GM10248 (cell line): ENCODE results near the gene COBL.

Source experiments
- CTCF ChIA-PET: fragments of 300-600 bp; sonication (Branson Sonifier 250); formaldehyde crosslinking; extraction: SDS; loops from one replicate; lab custom pipeline; 2021; ENCODE audit warnings: antibody characterized with exemption; lab: Yijun Ruan, JAX
- POLR2A ChIA-PET: fragments of 350-650 bp; sonication (Branson Sonifier 250); formaldehyde crosslinking; extraction: SDS; loops from one replicate; lab custom pipeline; 2020; ENCODE audit warnings: antibody characterized with exemption; lab: Yijun Ruan, JAX
- DNase-seq: peaks from one replicate; pipeline ENCODE4 v3.0.0; 2012; ENCODE audit errors: extremely low spot score
- TF ChIP-seq, protein P1 (sequence below): IDR thresholded peaks from 2 replicates; pipeline ENCODE4 v1.5.1; 2012; ENCODE audit warnings: mild to moderate bottlenecking, low read depth; ENCODE audit errors: extremely low read depth, missing control alignments, control extremely low read depth

COBL gene

DNA sequence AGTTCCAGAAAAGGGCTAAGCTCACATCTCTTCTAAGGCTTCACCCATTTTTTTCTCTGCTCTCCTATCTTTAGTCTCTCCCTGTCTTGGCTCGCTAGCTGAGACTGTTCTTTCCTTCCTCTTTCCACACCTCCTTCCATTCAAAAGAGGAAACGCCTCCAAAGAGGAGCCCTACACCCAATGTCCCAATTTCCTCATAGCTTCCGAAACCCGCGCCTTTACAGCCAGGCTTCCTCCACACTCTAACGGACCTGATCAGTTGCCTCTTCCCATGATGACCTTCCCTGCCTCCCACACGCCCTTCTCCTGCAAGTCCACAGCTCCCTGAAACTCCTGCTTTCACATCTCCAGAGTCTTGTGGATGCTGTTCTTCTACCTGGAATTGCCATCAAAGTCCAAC is 71.7 kb downstream of the COBL start:
- DNase-seq, result no peak
- ChIA-PET POLR2A (no interaction called here), CTCF (no interaction called here)
- TF ChIP-seq, protein P1, sequence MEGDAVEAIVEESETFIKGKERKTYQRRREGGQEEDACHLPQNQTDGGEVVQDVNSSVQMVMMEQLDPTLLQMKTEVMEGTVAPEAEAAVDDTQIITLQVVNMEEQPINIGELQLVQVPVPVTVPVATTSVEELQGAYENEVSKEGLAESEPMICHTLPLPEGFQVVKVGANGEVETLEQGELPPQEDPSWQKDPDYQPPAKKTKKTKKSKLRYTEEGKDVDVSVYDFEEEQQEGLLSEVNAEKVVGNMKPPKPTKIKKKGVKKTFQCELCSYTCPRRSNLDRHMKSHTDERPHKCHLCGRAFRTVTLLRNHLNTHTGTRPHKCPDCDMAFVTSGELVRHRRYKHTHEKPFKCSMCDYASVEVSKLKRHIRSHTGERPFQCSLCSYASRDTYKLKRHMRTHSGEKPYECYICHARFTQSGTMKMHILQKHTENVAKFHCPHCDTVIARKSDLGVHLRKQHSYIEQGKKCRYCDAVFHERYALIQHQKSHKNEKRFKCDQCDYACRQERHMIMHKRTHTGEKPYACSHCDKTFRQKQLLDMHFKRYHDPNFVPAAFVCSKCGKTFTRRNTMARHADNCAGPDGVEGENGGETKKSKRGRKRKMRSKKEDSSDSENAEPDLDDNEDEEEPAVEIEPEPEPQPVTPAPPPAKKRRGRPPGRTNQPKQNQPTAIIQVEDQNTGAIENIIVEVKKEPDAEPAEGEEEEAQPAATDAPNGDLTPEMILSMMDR, result no peak

DNA sequence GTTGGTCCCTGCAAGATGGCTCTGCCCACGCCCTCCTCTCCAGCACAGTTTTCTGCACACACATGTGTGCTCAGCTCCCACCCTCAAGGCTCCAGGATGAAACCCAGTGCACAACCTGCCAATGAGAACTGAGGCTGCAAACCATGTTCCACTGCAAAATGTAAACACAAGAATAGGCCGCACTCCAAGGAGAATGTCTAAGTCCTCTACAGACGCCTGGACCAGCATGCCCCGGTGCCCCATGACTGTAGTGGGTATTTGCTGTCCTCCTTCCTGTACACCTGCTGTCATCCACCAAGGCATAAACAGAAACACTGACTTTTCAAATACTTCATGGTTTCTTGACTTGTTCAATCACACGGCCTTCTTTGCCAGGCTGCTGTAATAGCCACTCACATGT is 72.6 kb downstream of the COBL start:
- POLR2A ChIA-PET, result no interaction called here
- no peak for DNase-seq
- TF ChIP-seq, protein P1, result no peak
- CTCF ChIA-PET, result interaction anchor here (1.1 to 1.4 kb wide), 2 partner anchors 14 to 81 kb away, joined by 3 to 5 read pairs; no protein-coding TSS in a partner anchor

DNA sequence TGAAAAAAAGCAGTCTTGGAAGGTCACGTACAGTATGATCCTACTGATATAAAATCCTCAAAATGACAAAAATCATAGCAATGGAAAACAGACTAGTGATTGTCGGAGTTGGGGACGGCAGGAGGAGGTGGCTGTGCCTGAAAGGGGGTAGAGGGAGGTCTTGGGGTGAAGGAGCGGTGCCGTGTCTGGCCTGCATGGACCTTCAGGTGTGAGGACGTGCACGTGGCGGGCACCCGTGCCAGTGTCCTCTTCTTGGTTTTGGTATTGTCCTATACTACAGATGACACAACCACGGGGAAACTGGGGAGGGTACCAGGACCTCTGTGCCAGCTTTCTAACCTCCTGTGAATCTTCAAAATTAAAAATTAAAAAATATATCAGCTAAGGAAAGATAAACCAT is 73.0 kb downstream of the COBL start:
- DNase-seq, result no peak
- CTCF ChIA-PET, result interaction anchor here (1.1 to 1.4 kb wide), 2 partner anchors 15 to 81 kb away, joined by 3 to 5 read pairs; no protein-coding TSS in a partner anchor
- POLR2A ChIA-PET, result no interaction called here
- TF ChIP-seq, protein P1, result no peak

DNA sequence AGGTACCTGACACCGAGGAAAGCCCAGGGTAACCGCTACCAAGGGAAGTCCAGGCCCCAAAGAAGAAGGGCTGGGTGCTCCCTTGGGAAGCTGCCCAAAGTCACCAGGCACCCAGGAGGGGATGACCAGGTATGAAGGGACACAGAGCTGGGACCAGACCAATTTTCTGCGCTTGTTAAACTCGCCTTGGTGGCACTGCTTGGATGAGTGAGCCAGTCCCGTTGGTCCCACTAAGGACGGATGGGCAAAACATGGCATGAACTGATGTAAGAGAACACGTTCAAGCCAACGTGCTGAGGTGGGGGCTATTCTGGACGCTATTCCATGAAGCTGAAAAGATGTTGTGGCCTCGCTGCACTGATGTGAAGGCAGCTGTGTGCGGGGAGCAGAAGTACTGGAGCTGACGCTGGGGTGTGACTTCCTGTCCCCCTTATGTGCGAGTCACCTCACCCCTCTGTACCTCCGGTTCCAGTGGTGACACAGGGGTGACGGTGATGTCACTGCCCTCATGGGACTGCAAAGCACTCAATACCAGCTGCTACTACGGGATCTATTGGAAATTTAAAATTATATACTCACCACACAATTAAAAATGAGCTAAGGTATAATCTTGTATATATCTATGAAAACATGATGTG is 73.6 kb downstream of the COBL start:
- no peak for DNase-seq
- ChIA-PET POLR2A (no interaction called here), CTCF (interaction anchor here (1.1 to 1.5 kb wide), 4 partner anchors 14 to 82 kb away, joined by 3 to 5 read pairs (median 4); no protein-coding TSS in a partner anchor)
- TF ChIP-seq, protein P1, result no peak

DNA sequence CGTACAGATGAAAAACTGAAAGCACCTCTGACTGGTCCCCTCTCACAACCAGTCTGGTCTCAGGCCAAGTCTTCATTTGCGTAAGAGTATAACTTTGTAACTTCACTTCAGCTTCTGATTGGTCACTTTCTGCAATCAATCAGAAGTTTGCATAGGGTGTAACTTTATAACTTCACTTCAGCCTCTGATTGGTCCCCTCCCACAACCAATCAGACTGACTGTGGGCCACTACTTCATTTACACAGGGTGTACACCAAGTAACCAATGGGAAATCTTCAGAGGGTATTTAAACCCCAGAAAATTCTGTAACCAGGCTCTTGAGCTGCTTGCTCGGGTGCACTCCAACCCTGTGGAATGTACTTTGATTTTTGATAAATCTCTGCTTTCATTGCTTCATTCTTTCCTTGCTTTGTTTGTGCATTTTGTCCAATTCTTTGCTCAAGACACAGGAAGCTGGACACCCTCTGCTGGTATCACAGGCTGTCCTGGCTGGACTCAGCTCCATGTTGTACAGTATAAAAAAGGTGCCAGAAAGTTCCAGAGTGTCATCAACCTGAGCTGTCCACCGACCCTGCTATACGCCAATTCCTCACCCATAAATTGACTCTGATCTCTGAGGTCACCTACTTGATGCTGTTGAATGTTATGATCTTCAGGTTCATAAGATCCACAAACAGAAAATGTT is 74.5 kb downstream of the COBL start:
- POLR2A ChIA-PET, result no interaction called here
- CTCF ChIA-PET, result interaction anchor here (1.1 to 1.5 kb wide), 2 partner anchors 15 to 81 kb away, joined by 4 read pairs; no protein-coding TSS in a partner anchor
- TF ChIP-seq, protein P1, result no peak
- DNase-seq, result no peak

DNA sequence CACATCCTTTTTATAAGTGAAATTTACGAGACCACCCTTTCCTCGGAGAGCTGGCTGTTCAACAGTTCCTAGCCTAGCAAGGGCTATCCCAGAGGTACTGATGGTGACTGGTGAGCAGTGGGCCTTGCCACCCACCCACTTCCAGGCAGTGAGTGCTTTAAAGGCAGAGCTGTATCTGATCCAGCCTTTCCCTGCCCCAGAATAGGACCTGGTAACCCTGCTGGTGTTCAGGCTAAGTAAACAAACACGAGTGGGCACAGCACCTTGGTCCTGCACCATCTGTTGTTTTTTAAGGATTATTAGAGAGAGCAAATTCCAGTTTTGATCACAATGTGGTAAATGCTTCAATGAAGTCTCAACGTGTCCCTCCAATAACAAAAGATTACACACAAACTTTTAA is 75.7 kb downstream of the COBL start:
- TF ChIP-seq, protein P1, result no peak
- POLR2A ChIA-PET, result no interaction called here
- CTCF ChIA-PET, result no interaction called here
- DNase-seq, result no peak
